ENCODE data around the gene C20orf204.

The C20orf204 gene

GRCh38 chr20:64064145-64064698, 28.2 kb downstream of the C20orf204 start:
- DNase-seq (ENCODE audit: low read depth) = no peak
- H3K4me3 ChIP-seq (ENCODE audit: low read depth, low read length) = peak overlapping the region; percentile 90
- no peak for TF ChIP-seq CTCF (IDR thresholded peaks at IDR 0.05; ENCODE audit: control insufficient read depth, extremely low read depth, insufficient read depth)

DNA sequence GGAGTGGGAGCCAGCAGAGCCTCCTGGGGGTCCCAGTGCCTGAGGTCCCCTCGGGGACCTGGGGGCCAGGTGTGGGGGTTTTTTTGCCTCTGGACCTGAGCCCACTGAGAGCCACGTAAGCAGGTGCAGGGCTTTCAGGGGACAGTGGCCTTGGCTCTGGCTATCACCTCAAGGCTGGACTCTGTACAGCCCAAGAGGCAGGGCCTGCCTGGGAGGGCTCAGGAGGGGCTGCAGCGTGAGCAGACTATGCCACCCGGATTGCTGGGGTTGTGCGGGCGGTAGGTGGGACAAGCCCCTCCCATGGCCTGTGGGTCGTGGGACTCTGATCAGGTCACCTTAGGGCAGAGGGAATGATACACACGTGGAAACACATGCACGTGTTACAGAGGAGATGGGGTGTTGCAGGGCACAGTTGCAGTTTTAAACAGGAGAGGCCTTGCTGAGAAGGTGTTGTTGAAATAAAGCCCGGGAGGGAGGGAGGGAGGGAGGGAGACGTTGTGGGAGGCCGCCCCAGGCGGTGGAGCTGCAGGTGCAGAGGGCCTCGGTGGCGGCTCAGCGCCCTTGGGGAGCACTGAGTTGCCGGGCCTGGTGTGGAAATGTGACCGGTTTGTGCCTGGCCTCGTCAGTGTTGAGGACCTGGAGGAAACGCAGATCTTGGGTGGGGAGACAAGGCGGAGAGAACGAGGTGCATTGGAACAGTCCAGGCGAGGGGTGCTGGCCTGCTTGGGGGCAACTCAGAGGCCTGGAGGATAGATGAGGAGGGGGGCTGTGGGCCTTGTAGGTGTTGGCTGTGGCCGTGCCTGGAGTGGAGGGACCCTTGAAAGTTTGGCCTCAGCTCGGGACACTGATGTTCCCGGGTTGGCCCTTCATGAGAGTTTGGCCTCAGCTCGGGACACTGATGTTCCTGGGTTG, 29.3 kb downstream of the C20orf204 start:
- DNase-seq (ENCODE audit: low read depth) = no peak
- TF ChIP-seq CTCF (IDR thresholded peaks at IDR 0.05; ENCODE audit: control insufficient read depth, extremely low read depth, insufficient read depth) = no peak
- no peak overlapping the region for H3K4me3 ChIP-seq (ENCODE audit: low read depth, low read length)

GRCh38 chr20:64065974-64066343, 30.0 kb downstream of the C20orf204 start:
- TF ChIP-seq CTCF (IDR thresholded peaks at IDR 0.05; ENCODE audit: control insufficient read depth, extremely low read depth, insufficient read depth) = no peak
- DNase-seq (ENCODE audit: low read depth) = no peak
- no peak overlapping the region for H3K4me3 ChIP-seq (ENCODE audit: low read depth, low read length)

- DNase-seq (ENCODE audit: low read depth) = no peak
- TF ChIP-seq CTCF (IDR thresholded peaks at IDR 0.05; ENCODE audit: control insufficient read depth, extremely low read depth, insufficient read depth) = no peak
- no peak overlapping the region for H3K4me3 ChIP-seq (ENCODE audit: low read depth, low read length)
Measured at GRCh38 chr20:64067005-64067632, 31.1 kb downstream of the C20orf204 start.

DNA sequence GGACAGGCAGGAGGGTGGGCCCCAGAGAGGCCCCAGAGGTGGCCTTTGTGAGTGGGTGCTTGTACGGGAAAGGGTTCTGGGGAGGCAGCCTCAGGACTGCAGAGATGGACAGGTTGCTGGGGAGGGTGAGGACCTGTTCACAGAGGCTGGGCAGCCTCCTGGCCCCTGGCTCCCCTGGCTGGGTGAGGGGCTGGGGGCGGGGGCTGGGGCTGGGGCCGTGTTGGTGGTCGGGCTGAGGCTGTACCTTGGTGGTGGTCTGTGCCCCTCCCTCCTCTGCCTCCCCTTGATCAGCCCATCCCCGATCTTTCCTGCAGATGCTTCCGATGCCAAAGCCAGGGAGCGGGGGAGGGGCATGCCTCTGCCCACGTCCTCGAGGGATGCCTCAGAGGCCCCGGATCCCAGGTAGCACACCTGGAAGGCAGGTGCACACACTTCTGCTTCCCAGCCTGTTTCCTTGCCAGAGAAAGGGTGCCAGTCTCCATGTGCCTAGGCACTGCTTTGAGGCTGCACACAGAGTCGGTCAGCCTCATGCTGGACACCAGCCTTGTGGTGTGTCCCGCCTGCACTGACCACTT, 31.8 kb downstream of the C20orf204 start:
- TF ChIP-seq CTCF (IDR thresholded peaks at IDR 0.05; ENCODE audit: control insufficient read depth, extremely low read depth, insufficient read depth) = no peak
- no peak for DNase-seq (ENCODE audit: low read depth)
- no peak overlapping the region for H3K4me3 ChIP-seq (ENCODE audit: low read depth, low read length)

- no peak overlapping the region for H3K4me3 ChIP-seq (ENCODE audit: low read depth, low read length)
- DNase-seq (ENCODE audit: low read depth) = no peak
- TF ChIP-seq CTCF (IDR thresholded peaks at IDR 0.05; ENCODE audit: control insufficient read depth, extremely low read depth, insufficient read depth) = no peak
Measured at GRCh38 chr20:64068386-64069208, 32.6 kb downstream of the C20orf204 start.
